ENCODE results near the gene TEAD3.
"Not testable (repeated sequence)": the region's sequence is repeated elsewhere in the genome, so short reads cannot be mapped to it uniquely, and the experiment has no call there.

DNA sequence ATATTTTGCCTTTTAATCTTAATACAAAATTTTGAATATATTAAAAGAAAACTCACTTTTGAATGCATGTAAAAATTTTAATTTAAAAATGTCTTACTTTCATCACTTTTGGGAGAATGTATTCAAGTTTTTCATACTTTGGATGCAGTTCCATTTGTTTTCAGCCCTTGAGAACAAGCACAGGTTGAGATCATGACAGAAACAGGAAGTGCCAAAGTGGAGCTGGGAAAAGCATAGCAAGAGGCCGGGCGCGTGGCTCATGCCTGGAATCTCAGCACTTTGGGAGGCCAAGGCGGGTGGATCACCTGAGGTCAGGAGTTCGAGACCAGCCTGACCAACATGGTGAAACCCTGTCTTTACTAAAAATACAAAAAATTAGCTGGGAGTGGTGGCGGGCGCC is 21.1 kb upstream of the TEAD3 start:
- TF ChIP-seq POLR2A (IDR thresholded peaks at IDR 0.05) = not testable (repeated sequence)
- TF ChIP-seq, protein P1, sequence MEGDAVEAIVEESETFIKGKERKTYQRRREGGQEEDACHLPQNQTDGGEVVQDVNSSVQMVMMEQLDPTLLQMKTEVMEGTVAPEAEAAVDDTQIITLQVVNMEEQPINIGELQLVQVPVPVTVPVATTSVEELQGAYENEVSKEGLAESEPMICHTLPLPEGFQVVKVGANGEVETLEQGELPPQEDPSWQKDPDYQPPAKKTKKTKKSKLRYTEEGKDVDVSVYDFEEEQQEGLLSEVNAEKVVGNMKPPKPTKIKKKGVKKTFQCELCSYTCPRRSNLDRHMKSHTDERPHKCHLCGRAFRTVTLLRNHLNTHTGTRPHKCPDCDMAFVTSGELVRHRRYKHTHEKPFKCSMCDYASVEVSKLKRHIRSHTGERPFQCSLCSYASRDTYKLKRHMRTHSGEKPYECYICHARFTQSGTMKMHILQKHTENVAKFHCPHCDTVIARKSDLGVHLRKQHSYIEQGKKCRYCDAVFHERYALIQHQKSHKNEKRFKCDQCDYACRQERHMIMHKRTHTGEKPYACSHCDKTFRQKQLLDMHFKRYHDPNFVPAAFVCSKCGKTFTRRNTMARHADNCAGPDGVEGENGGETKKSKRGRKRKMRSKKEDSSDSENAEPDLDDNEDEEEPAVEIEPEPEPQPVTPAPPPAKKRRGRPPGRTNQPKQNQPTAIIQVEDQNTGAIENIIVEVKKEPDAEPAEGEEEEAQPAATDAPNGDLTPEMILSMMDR (IDR thresholded peaks at IDR 0.05 in 4 of 5, conservative IDR thresholded peaks at IDR 0.05 in 1 of 5) = not testable (repeated sequence)

All from gastrocnemius medialis (tissue), 4 donors.